Gastrocnemius medialis (tissue), 4 donors: ENCODE data around the gene RPS18. TPM values are rescaled to one million over a fixed set of nuclear protein-coding genes. Genes with fewer than 3 reads are reported as not detected.

ENCODE experiments used
- ATAC-seq, 2 donors: fragments of 150-250 bp; one replicate each; pipeline ENCODE4 v1.9.1; 2016
- DNase-seq, 2 donors: peaks; one replicate each; pipeline ENCODE4 v3.0.0-alpha.2; 2019
- H3K27ac ChIP-seq, 4 donors: fragments of 200-600 bp; sonication (generic); 1 replicate in 1 of 4; 2 replicates in 3 of 4; pipeline ENCODE4 v1.5.1; 2016 to 2018; ENCODE audit warnings: mild to moderate bottlenecking in 2 of 4, moderate library complexity in 1 of 4
- H3K27me3 ChIP-seq, 3 donors: fragments of 200-600 bp; sonication (generic) in 2 of 3; 1 replicate in 1 of 3; 2 replicates in 2 of 3; pipeline versions ENCODE4 v1.5.1 to v1.6.0; 2016 to 2019; ENCODE audit warnings: mild to moderate bottlenecking in 1 of 3, moderate library complexity in 1 of 3
- H3K36me3 ChIP-seq, 2 donors: fragments of 200-600 bp; sonication (generic) in 1 of 2; one replicate each; pipeline ENCODE4 v1.5.1; 2017 to 2018
- H3K4me1 ChIP-seq, 2 donors: fragments of 200-600 bp; sonication (generic) in 1 of 2; one replicate each; pipeline ENCODE4 v1.5.1; 2016 to 2017; ENCODE audit warnings: mild to moderate bottlenecking in 2 of 2
- H3K4me3 ChIP-seq, 4 donors: fragments of 200-600 bp; sonication (generic) in 3 of 4; 1 replicate in 1 of 4; 2 replicates in 3 of 4; pipeline ENCODE4 v1.5.1; 2016 to 2019; ENCODE audit warnings: mild to moderate bottlenecking in 2 of 4
- H3K9me3 ChIP-seq, 3 donors: fragments of 200-600 bp; sonication (generic) in 2 of 3; 1 replicate in 1 of 3; 2 replicates in 2 of 3; pipeline ENCODE4 v1.5.1; 2016 to 2019
- CTCF ChIP-seq, 5 experiments: fragments of 450-650 bp in 3 of 5; fragments of 200-600 bp in 2 of 5; sonication (generic) in 2 of 5; IDR thresholded peaks in 4 of 5; conservative IDR thresholded peaks in 1 of 5; 1 replicate in 4 of 5; 2 replicates in 1 of 5; pipeline ENCODE4 v1.5.1; 2016 to 2019; ENCODE audit warnings: antibody characterized with exemption in 5 of 5, mild to moderate bottlenecking in 3 of 5, moderate library complexity in 3 of 5
- POLR2A ChIP-seq, 2 donors: fragments of 450-650 bp; IDR thresholded peaks; one replicate each; pipeline ENCODE4 v1.6.1; 2017; ENCODE audit warnings: antibody characterized with exemption in 2 of 2, mild to moderate bottlenecking in 2 of 2, moderate library complexity in 2 of 2
- in situ Hi-C, 4 donors: fragments of 200-750 bp; cut with MboI; loops; one replicate each; pipeline versions ENCODE4 v1.15.0 to v1.8.0; 2017; ENCODE audit warnings: low sequenced_read_pairs in 4 of 4
- intact Hi-C: fragments of 100-400 bp; cut with DNase I; formaldehyde crosslinking; loops from one replicate; pipeline ENCODE4 v1.15.1; 2023; ENCODE audit warnings: low total_unique reads
- total RNA-seq, 4 donors: library from RNA; depleted of rRNA; stranded (reverse); fragments of >200 nt; gene quantifications; one replicate each; pipeline versions ENCODE4 v1.1.0 to v1.2.3, GENCODE V29; 2016

RPS18 gene
- total RNA-seq, 4 donors from 2014 or later: 1,834 to 2,142 (median 2,010) TPM

- H3K4me1 ChIP-seq: peaks cover 16 to 23% of the 10 kb centered on the region in 2 donors
- no peak overlapping the region for H3K27ac ChIP-seq
- DNase-seq (no peak), ATAC-seq (no peak)
- H3K27me3 ChIP-seq: no peaks in the 10 kb centered on the region
- no peaks in the 10 kb centered on the region for H3K9me3 ChIP-seq
- peaks cover 2 to 63% of the 10 kb centered on the region in 2 donors for H3K36me3 ChIP-seq
- H3K4me3 ChIP-seq: no peak overlapping the region
- no peak for TF ChIP-seq POLR2A (IDR thresholded peaks at IDR 0.05)
- no peak for TF ChIP-seq CTCF (IDR thresholded peaks at IDR 0.05 in 4 of 5, conservative IDR thresholded peaks at IDR 0.05 in 1 of 5)
- intact Hi-C loops (no loop called here), in situ Hi-C loops (loop anchor here in 1 of 4 donors (25.0 kb wide), 1 partner anchor 1431 kb away; the partner anchor contains the start of gene NEU1)
These were observed 21.3 kb downstream of the RPS18 start for GRCh38 chr6:33292996-33293682.

GRCh38 chr6:33294086-33294823 lies 22.4 kb downstream of the RPS18 start:
- TF ChIP-seq CTCF (IDR thresholded peaks at IDR 0.05 in 4 of 5, conservative IDR thresholded peaks at IDR 0.05 in 1 of 5) (no peak), POLR2A (IDR thresholded peaks at IDR 0.05) (no peak)
- no peaks in the 10 kb centered on the region for H3K27me3 ChIP-seq
- H3K4me1 ChIP-seq: peaks cover 11 to 18% of the 10 kb centered on the region in 2 donors
- ATAC-seq (no peak), DNase-seq (no peak)
- H3K4me3 ChIP-seq: no peak overlapping the region
- in situ Hi-C loops (loop anchor here in 1 of 4 donors (25.0 kb wide), 1 partner anchor 1432 kb away; the partner anchor contains the start of gene NEU1), intact Hi-C loops (no loop called here)
- peaks cover 2 to 62% of the 10 kb centered on the region in 2 donors for H3K36me3 ChIP-seq
- no peaks in the 10 kb centered on the region for H3K9me3 ChIP-seq
- H3K27ac ChIP-seq: no peak overlapping the region

- H3K27ac ChIP-seq: no peak overlapping the region
- in situ Hi-C loops: loop anchor here in 1 of 4 donors (25.0 kb wide), 1 partner anchor 1433 kb away; the partner anchor contains the start of gene NEU1
- intact Hi-C loops: no loop called here
These were observed 23.9 kb downstream of the RPS18 start for GRCh38 chr6:33295621-33296369.

More at GRCh38 chr6:33295621-33296369, 23.9 kb downstream of the RPS18 start:
- TF ChIP-seq CTCF (IDR thresholded peaks at IDR 0.05 in 4 of 5, conservative IDR thresholded peaks at IDR 0.05 in 1 of 5): no peak
- no peak for TF ChIP-seq POLR2A (IDR thresholded peaks at IDR 0.05)
- Histone ChIP-seq H3K27me3 (no peaks in the 10 kb centered on the region), H3K4me3 (no peak overlapping the region), H3K9me3 (no peaks in the 10 kb centered on the region), H3K36me3 (peaks cover 2 to 58% of the 10 kb centered on the region in 2 donors), H3K4me1 (peaks cover 8 to 19% of the 10 kb centered on the region in 2 donors)
- no peak for ATAC-seq
- DNase-seq: no peak
